Inflammatory macrophage treated with lipopolysaccharide for 4 hours (primary cell): Measurements from ENCODE around the gene UBE2V1.
A peak's percentile ranks its signal among the peaks of the same experiment; 100 is the strongest.
"Not testable (repeated sequence)": the region's sequence is repeated elsewhere in the genome, so short reads cannot be mapped to it uniquely, and the experiment has no call there.

Experiments
- DNase-seq: peaks from one replicate; pipeline ENCODE4 v3.0.0-alpha.2; 2020

Gene UBE2V1

DNA sequence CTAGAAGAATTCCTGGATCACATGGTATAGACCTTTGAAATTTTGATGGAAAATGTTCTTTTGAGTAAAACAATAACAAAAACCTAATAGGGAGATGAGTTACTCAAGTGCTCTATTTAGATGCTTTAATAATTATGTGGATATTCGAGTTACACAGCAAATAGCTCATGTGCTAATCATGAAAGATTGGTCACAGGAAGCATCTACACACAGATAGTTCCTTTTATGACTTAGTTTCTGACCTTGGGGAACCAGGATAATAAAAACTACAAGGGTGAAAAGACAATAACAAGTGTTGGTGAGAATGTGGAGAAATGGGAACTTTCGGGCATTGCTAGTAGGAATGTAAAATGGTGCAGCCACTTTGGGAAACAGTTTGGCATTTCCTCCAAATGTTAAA lies 19.7 kb downstream of the UBE2V1 start:
- peak; percentile 21 for DNase-seq

DNA sequence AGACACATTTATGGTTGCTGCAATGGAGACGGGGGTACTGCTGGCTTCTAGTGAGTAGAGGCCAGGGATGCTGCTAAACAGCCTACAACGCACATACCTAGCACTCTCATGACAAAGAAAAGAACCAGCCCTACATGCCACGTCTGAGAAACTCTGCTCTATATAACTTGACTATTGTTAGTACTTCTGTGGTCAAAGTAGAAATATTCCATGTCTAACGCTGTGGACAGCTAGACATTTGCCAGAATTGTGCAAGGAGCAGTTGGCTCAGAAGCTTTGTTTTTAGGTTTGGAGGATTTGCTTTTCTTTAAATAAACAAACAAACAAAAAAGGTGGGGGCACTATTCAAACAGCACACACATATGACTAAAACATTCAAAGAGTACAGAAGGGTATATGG lies 20.5 kb downstream of the UBE2V1 start:
- DNase-seq: no peak

DNA sequence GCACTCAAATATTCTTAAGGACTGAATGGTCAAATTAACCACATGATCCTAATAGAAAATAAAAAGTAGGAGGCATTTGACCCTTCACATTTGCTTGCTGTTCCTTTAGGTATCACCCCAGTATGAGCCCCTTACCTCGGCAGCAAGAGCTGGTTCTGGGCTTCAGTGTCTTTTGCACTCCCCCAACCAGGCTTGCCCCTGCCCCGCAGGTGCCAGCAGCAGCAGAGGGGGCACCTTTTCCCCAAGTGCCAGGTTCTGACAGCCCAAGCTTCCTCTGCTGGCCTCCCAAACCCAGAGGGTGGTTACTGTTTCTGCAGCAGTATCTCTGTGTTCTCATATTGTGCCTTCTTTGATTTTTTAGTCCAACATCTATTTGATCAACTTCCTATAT lies 23.2 kb downstream of the UBE2V1 start:
- DNase-seq: no peak

DNA sequence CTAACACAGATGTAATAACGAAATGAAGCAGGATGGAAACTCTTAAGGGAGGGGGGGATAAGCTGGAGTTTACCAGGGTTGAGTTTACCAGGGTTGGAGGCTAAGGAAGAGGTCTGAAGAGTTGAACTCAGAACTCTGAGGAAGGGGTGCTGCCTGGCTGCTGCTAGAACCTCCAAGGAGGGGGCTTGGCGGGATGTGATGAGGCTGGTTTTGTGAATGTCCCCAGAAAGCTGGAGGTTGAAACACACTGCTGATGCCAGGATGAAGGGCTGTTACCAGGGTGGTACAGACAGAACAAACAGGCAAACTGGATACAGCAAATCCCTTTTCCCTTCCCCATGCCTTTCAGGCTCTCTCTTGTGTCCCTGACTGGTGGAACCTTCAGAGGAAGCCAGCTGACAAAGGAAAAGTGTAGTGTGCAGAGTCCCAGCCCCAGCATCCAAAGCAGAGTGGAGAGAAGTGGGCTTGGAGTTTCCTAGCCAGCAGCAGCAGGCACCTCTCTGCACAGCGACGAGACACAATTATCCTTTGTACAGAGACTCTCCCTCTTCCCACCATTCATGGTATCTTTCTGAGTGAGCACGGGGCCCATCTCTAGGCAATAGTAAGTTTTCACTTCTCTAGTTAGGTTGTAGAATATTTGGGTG lies 23.7 kb downstream of the UBE2V1 start:
- DNase-seq: no peak

DNA sequence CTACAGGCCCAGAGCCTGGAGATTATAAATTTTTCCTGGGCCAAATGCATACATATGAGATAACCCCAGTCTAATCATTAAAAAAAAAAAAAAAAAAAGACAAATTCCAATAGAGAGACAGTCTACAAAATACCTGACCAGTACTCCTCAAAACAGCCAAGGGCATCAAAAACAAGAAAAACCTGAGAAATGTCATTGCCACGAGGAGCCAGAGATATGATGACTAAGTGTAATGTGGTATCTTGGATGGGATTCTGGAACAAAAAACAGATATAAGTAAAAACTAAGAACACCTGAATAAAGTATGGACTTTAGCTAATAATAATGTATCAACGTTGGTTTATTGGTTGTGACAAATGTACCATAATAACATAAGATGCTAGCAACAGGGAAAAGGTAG lies 24.9 kb downstream of the UBE2V1 start:
- DNase-seq: no peak

DNA sequence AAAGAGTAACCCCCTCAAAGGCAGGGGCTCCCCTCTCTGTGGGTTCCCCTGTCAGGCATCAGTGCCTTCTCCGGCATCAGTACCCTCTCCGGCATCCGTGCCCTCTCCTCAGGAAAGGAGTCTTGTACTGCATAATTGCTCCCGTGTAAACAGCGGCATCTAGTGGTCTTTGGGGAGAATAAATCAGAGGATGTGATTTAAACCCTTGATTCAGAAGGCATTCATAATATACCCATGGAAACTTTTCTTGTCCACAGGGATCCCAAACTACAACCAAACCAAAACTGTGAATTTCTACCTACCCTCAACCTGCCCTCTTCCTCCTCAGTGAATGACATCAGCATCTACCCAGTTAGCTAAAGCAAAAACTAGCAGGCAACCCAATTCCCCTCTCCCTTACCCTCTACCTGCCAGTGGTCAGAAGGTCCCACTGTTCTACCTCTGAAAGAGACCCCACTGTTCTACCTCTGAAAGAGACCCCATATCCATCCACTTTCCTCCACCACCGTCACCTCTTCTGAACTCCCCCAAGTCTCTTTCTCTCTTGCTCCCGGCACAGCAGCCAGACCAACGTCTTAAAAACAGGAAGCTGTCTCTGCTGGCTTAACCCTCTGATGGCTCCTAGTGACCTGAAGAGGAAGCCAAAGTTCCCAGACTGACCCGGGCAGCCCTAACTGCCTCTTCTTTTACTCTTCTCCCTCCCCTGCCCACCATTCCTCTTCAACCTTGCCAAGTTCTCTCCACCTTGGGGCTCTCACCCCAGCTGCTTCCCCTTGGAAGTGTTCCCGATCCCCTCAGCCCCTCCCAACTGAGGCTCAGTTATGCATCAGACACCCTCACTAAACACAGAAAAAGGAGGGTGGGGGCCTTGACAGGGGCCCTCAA lies 27.2 kb downstream of the UBE2V1 start:
- peak; percentile 84 for DNase-seq

DNA sequence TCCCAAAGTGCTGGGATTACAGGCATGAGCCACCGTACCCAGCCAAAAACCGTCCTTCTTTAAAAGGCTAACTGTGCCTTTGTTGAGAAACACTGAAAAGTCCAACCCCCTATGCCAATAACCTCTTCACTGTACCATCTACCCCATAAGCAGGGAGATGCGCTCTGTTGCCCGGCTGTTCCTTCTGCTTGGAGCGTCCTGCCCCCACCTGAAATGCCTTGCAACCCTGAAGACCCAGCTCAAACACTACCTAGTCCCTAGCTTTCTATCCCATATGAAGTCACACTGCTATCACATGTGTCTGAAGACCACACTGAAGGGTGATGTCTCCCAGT lies 27.8 kb downstream of the UBE2V1 start:
- no peak for DNase-seq

DNA sequence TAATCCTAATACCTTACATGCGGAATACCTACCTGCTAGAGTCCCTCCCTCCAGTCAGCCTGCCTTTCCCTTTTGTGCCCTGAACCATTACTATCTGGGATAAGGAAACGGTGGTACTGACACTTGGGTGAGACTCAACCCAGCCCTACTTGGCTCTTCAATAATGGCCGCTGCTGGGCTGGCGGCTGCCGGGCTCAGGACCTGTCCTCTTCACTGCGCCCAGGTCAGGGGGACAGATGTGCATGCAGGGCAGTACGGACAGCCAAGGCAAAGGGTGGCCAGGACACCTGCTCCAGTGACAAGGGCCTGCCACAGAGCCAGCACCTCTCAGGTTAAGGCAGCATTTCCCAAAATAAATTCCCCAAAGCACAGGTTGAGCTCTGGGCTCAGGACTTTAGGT lies 29.9 kb downstream of the UBE2V1 start:
- DNase-seq: no peak

DNA sequence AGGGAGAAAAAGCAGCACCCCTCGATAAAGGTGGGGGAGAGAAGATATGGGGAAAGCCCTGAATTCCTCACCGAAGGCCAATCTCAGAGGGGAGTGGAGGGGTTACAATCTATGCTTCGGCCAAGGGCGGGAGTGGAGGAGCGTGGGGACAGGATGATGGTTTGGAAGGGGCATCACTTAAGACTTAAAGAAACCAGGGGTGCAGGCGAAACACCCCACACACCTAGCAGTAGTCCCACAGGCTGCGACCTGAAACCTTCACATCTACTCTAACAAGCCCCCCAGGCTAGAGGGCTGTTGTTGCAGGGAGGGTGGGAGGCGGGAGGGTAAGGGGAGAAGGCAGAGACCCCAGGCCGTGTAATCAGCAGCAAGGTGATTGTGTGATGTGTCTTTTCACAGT lies 30.9 kb downstream of the UBE2V1 start:
- not testable (repeated sequence) for DNase-seq

DNA sequence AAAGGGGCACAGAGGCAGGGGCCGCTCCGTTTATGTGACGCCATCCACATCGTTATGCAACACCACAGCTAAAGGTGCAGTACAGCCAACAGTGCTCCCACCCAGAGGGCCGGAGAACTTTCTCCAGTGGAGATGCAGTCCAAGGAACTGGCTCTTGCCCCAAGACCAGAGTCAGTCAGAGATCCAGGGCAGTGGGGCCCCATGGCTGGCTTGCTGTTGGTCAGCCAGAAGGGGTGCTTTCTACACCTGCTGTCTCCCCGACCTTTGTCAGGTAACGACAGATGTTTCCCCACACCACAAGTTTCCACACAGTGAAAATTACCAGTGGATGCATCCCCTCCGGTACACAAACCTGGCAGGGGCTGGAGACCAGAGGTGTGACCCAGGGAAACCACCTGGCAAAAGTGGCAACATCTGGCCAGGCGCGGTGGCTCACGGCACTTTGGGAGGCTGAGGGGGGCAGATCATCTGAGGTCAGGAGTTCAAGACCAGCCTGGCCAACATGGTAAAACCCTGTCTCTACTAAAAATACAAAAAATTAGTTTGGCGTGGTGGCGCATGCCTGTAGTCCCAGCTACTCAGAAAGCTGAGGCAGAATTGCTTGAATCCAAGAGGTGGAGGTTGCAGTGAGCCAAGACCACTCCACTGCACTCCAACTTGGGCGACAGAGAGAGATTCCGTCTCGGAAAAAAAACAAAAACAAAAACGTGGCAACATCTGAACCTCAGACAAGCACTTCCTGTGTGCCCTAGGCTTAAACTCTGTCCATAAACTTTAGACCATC lies 34.9 kb downstream of the UBE2V1 start:
- no peak for DNase-seq

DNA sequence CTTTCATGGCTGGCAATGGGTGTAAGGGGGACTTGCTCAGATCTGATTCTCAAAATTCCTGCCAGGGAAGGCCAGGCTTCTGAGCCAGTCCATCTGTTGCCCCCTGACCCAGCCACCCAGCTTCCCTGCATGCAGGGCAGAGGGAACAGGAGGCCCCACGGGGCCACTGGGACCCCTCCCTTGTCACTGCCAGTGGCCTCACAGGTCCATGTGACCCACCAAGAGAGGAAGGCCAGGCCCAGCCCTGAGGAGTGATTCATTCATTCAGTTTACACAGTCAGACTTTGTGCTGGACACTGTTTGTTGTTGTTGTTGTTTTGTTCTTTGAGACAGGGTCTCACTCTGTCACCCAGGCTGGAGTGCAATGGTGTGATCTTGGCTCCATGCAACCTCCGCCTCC lies 39.5 kb downstream of the UBE2V1 start:
- DNase-seq: no peak

DNA sequence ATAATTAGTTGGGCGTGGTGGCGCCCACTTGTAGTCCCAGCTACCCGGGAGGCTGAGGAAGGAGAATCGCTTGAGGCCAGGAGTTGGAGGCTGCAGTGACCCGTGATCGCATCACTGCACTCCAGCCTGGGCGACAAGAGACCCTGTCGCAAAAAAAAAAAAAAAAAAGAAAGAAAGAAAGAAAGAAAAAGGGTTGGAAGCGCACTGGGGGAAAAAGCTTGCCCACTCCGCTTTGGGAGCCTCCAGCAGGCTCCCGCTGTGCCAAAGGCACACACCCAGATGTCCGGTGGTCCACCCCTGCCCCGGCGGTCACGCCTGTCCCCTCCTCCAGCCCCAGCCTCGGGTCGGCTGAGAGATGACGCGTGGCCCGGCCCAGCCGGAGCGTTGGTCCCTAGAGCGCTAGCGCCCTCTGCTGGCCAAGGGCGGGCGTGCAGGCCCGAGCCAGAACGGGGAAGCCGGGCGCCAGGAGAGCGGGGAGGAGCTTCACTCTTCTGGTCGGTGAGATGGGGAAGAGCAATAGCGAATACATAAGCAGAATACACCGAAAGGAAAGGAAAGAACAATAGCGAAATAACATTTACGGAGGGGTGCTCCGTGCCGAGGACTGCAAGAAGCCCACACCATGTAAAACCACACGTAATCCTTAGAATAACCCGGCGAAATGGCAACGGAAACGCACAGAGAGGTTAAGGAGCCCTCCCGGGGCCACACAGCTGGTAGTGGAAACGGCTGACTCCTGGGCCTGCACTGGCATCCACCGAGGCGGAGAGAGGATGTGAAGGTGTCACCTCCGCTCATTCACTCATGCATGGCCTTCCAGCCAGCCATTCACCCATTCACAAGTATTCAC lies 41.7 kb downstream of the UBE2V1 start:
- DNase-seq: peak; percentile 80

DNA sequence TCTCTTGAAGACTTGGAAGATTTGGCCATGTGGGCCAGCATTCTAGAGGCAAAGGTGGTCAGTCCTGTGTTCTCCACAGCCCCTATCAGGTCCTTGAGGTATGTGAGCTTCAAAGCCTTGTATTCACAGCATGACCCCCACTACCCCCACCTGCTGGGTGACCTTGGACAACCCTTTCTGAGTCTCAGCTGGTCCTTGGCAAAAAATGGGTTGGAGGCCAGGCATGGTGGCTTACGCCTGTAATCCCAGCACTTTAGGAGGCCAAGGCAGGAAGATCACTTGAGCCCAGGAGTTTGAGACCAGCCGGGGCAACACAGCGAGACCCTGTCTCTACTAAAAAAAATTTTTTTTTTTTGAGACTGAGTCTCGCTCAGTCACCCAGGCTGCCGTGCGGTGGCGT lies 42.6 kb downstream of the UBE2V1 start:
- no peak for DNase-seq

DNA sequence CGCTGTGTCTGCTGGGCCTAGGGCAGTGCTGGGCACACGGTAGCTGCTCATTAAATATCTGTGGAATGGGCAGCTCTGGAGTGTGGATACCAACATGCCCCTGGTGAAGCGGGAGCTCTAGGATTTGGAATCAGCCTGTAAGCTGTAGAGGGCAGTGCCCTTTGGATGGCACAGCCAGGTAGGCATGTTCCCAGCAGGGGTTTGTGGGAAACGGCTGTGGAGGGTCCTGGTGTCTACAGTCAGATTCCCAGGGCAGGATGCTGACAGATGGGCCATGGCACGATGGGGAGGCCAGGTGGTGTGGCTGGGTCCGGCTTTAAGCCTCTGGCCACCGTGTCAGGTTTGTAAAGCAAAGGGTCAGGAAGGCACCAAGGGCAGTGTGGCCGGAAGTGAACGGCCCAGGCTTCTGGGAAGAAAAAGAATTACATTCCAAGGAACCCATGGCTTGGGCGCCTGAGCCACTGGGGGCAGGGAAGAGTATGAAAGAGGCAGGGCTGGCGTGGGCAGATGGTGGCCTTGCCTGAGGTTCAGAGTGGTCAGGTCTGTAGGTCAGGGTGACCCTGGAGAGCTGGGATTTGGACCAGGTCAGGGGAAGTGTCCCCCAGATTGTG lies 44.8 kb downstream of the UBE2V1 start:
- DNase-seq: no peak

DNA sequence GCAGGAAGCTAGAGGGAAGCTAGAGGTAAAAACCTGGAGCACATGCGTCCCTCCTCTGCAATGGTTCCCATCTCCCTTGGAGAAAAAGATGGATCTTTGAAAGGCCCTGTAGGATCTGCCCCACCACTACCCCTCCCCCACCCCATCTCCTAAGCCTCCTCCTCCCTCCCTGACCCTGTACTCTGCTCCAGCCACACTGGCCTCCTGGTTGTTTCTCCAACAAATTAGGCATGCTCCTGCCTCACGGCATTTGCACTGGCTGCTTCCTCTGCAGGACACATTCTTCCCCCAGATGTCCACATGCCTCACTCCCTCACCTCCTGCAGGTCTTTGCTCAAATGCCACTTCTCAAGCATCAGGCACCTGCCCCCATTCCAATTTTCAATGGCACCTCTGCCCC lies 45.5 kb downstream of the UBE2V1 start:
- DNase-seq: no peak

DNA sequence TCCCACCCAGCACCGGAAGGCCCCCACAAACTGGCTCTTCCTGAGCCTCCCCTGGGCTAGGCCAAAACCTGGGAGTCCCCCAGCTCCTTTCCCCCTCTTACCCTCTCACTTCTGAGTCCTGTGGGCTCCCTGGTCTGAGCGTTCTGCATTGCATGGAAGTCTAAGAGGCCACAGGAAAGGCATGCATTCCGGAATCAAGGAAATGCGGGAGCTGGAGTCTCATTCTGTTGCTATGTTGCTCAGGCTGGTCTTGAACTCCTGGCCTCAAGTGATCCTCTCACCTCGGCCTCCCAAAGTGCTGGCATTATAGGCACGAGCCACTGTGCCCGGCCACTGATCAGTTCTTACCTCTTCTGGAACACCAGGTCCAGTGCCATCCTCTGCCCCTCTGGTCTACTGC lies 45.9 kb downstream of the UBE2V1 start:
- no peak for DNase-seq

DNA sequence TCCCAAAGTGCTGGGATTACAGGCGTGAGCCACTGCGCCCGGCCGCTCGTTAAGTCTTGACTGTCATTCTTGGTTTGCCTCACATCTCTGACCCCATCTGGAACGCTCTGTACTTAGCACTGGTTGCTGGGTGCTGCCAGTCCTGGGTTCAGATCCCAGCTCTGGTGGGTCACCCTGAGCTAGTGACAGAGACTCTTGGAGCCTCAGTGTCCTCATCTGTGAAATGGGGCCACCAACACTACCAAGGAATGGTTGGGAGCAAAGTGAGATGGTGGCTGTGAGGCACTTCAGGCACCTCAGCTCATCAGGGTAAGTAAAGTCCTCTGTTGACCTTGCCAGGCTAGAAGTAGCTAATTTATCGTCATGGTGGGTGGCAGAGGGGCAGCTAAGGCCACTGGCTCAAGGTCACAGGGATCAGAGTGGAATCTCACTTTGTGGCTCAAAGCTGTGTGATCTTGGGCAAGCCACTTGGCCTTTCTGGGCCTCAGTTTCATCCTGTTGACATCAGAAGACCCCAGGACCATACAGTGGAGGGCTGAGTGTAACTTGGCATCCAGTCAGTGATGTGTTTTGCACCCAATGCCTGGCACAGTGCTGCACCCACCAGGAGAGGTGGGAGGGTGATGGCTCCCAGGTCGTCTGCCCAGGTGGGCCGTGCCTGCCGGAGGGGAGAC lies 46.7 kb downstream of the UBE2V1 start:
- no peak for DNase-seq

DNA sequence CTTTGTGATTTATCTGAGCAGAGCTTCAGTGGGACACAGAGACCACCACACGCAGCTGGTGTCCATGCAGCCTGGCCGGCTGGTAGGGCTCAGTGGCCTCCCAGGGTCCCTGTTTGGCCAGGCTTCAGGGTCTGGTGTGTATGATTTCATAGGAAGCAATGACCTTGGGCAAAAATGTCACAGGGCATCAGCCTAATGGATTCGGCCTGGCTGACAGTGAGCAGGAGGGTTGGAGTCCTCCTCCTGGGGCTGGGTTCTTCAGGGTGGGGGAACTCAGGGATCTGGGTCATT lies 47.7 kb downstream of the UBE2V1 start:
- no peak for DNase-seq

DNA sequence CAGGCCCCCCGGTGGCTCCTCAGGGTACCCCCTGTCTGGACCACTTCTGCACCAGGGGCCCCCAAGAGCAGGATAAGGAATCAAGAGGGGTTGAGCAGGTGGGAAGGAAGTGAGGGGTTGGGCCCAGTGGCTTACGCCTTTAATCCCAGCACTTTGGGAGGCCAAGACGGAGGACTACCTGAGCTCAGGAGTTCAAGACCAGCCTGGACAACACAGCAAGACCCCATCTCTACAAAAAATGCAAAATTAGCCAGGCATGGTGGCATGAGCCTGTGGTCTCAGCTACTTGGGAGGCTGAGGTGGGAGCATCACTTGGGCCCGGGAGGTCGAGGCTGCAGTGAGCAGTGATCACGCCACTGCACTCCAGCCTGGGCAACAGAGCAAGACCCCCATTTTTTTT lies 49.2 kb downstream of the UBE2V1 start:
- not testable (repeated sequence) for DNase-seq

DNA sequence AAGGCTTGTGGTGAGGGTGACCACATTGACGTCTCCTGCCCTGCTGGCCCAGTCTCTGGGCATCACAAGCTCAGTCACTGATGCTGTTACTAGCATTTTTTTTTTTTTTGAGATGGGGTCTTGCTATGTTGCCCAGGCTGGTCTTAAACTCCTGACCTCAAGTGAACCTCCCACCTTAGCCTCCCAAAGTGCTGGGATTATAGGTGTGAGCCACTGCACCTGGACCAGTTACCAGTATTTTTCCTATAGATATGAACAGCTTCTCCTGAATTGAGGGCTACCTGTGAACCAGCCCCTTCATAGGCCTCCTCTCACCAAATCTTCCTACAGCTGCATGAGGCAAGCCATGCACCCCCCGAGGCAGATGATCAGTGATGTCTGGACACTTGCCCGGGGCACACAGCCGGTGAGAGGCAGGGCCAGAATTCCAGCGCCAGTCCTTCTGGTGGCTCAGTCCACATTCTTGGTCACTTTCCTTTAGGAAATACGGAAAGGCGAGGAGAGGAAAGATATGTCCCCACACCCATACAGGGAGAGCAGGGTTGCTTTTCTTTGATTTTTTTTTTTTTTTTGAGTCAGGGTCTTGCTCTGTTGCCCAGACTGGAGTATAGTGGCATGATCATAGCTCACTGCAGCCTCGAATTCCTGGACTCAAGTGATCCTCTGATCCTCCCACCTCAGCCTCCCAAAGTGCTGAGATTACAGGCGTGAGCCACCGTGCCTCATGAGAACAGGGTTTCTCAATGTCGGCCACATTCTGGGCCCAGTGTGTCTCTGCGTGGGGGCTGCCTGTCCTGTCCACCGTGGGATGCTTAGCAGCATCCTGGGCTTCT lies 50.7 kb downstream of the UBE2V1 start:
- DNase-seq: no peak
